ENCODE data around the gene GIMAP2. TPM values are rescaled to one million over a fixed set of nuclear protein-coding genes. Genes with fewer than 3 reads are reported as not detected.

The GIMAP2 gene
- total RNA-seq, 3 donors from 2014 or later: 9.2 to 18.2 (median 10.7) TPM

- Histone ChIP-seq H3K36me3 (no peaks in the 10 kb centered on the region), H3K27ac (peak overlapping the region; percentile 1 to 84), H3K4me3 (peak overlapping the region; percentile 40 to 68 (median 43)), H3K9me3 (no peaks in the 10 kb centered on the region), H3K4me1 (no peaks in the 10 kb centered on the region), H3K27me3 (no peaks in the 10 kb centered on the region)
- DNase-seq (ENCODE audit: low spot score in 2 of 2): no peak
- TF ChIP-seq POLR2A (IDR thresholded peaks at IDR 0.05) (no peak), POLR2AphosphoS5 (IDR thresholded peaks at IDR 0.05) (no peak), CTCF (IDR thresholded peaks at IDR 0.05) (no peak)
- intact Hi-C loops (cut with DNase I; ENCODE audit: low total_unique reads): no loop called here
Observed at GRCh38 chr7:150738591-150739001, 53.1 kb downstream of the GIMAP2 start.

GRCh38 chr7:150739033-150739432 is 53.5 kb downstream of the GIMAP2 start:
- Histone ChIP-seq H3K36me3 (no peaks in the 10 kb centered on the region), H3K4me3 (peak overlapping the region; percentile 40 to 68 (median 43)), H3K27ac (no peak overlapping the region), H3K9me3 (no peaks in the 10 kb centered on the region), H3K4me1 (no peaks in the 10 kb centered on the region), H3K27me3 (no peaks in the 10 kb centered on the region)
- no peak for DNase-seq (ENCODE audit: low spot score in 2 of 2)
- intact Hi-C loops (cut with DNase I; ENCODE audit: low total_unique reads): no loop called here
- TF ChIP-seq CTCF (IDR thresholded peaks at IDR 0.05): no peak
- TF ChIP-seq POLR2AphosphoS5 (IDR thresholded peaks at IDR 0.05): no peak

- intact Hi-C loops (cut with DNase I; ENCODE audit: low total_unique reads): no loop called here
- Histone ChIP-seq H3K9me3 (no peaks in the 10 kb centered on the region), H3K4me1 (no peaks in the 10 kb centered on the region), H3K36me3 (no peaks in the 10 kb centered on the region), H3K27me3 (no peaks in the 10 kb centered on the region), H3K27ac (peak overlapping the region in 1 of 2 donors; percentile 53), H3K4me3 (peak overlapping the region; percentile 40 to 52 (median 43))
- DNase-seq (ENCODE audit: low spot score in 2 of 2): no peak
- no peak for TF ChIP-seq POLR2A (IDR thresholded peaks at IDR 0.05)
- TF ChIP-seq POLR2AphosphoS5 (IDR thresholded peaks at IDR 0.05): no peak
- TF ChIP-seq CTCF (IDR thresholded peaks at IDR 0.05): no peak
Observed at GRCh38 chr7:150740053-150740452, 54.5 kb downstream of the GIMAP2 start.

GRCh38 chr7:150742286-150742968 is 56.9 kb downstream of the GIMAP2 start:
- no peaks in the 10 kb centered on the region for H3K4me1 ChIP-seq
- intact Hi-C loops (cut with DNase I; ENCODE audit: low total_unique reads): no loop called here
- DNase-seq (ENCODE audit: low spot score in 2 of 2): no peak
- H3K27ac ChIP-seq: no peak overlapping the region
- H3K9me3 ChIP-seq: no peaks in the 10 kb centered on the region
- TF ChIP-seq CTCF (IDR thresholded peaks at IDR 0.05): no peak
- no peak for TF ChIP-seq POLR2AphosphoS5 (IDR thresholded peaks at IDR 0.05)
- no peak for TF ChIP-seq POLR2A (IDR thresholded peaks at IDR 0.05)
- H3K4me3 ChIP-seq: no peak overlapping the region
- H3K36me3 ChIP-seq: no peaks in the 10 kb centered on the region
- H3K27me3 ChIP-seq: no peaks in the 10 kb centered on the region

Other genes with a start within 250 kb of the GIMAP2 start
- gene GIMAP8, start 235.1 kb upstream of the GIMAP2 start, total RNA-seq: 10 to 100 TPM in 2 of 3 donors, 1 to 10 TPM in 1; 7.2 to 11.5 (median 10.4) TPM
- gene GIMAP7, start 170.8 kb upstream of the GIMAP2 start, total RNA-seq: 10 to 100 TPM in 2 of 3 donors, 1 to 10 TPM in 1; 9.4 to 22.1 (median 15.7) TPM
- gene GIMAP4, start 118.3 kb upstream of the GIMAP2 start, total RNA-seq: 10 to 100 TPM; 19.3 to 29.8 (median 29.2) TPM
- 10 to 100 TPM; 13.3 to 35.2 (median 28.2) TPM for gene GIMAP6, start 53.3 kb upstream of the GIMAP2 start, total RNA-seq
- 1 to 10 TPM; 3.5 to 9.0 (median 6.6) TPM for gene GIMAP1, start 30.9 kb downstream of the GIMAP2 start, total RNA-seq
- 10 to 100 TPM; 18.7 to 36.0 (median 30.5) TPM for gene GIMAP5, start 51.7 kb downstream of the GIMAP2 start, total RNA-seq
- 100 to 1,000 TPM in 1 of 3 donors, 10 to 100 TPM in 2; 49.1 to 105 (median 75.5) TPM for gene TMEM176B, start 114.7 kb downstream of the GIMAP2 start, total RNA-seq
- gene TMEM176A, start 115.1 kb downstream of the GIMAP2 start, total RNA-seq: 10 to 100 TPM; 28.3 to 66.5 (median 42.6) TPM
- gene AOC1, start 166.8 kb downstream of the GIMAP2 start, total RNA-seq: 1 to 10 TPM in 1 of 3 donors, not detected in 2; 2.3 TPM